Medulla oblongata (tissue), 1 donor: ENCODE measurements around the gene CCPG1.

Experiments
- DNase-seq: peaks from one replicate; pipeline ENCODE4 v3.0.0-alpha.2; 2015; ENCODE audit errors: extremely low spot score

Gene CCPG1

GRCh38 chr15:55381595-55381994, 26.6 kb downstream of the CCPG1 start:
- no peak for DNase-seq

- DNase-seq: no peak
Measured at GRCh38 chr15:55379095-55379494, 29.1 kb downstream of the CCPG1 start.

GRCh38 chr15:55372701-55373440, 35.3 kb downstream of the CCPG1 start:
- no peak for DNase-seq

GRCh38 chr15:55366981-55367380, 41.2 kb downstream of the CCPG1 start:
- DNase-seq: no peak

- no peak for DNase-seq
Measured at GRCh38 chr15:55362641-55363040, 45.5 kb downstream of the CCPG1 start.

- DNase-seq: no peak
Measured at GRCh38 chr15:55361048-55361447, 47.1 kb downstream of the CCPG1 start.

- DNase-seq: no peak
Measured at GRCh38 chr15:55360256-55360655, 47.9 kb downstream of the CCPG1 start.

- DNase-seq: no peak
Measured at GRCh38 chr15:55358471-55358870, 49.7 kb downstream of the CCPG1 start.

- no peak for DNase-seq
Measured at GRCh38 chr15:55357774-55358173, 50.4 kb downstream of the CCPG1 start.

GRCh38 chr15:55356985-55357585, 51.1 kb downstream of the CCPG1 start:
- DNase-seq: no peak

- no peak for DNase-seq
Measured at GRCh38 chr15:55353025-55353424, 55.1 kb downstream of the CCPG1 start.

GRCh38 chr15:55349282-55349681, 58.9 kb downstream of the CCPG1 start:
- DNase-seq: no peak

- DNase-seq: no peak
Measured at GRCh38 chr15:55348281-55348778, 59.8 kb downstream of the CCPG1 start.

GRCh38 chr15:55344206-55344605, 64.0 kb downstream of the CCPG1 start:
- no peak for DNase-seq

GRCh38 chr15:55343168-55343567, 65.0 kb downstream of the CCPG1 start:
- DNase-seq: no peak

GRCh38 chr15:55337160-55337559, 71.0 kb downstream of the CCPG1 start:
- DNase-seq: no peak

GRCh38 chr15:55334997-55335396, 73.2 kb downstream of the CCPG1 start:
- DNase-seq: no peak

- DNase-seq: no peak
Measured at GRCh38 chr15:55334371-55334770, 73.8 kb downstream of the CCPG1 start.

GRCh38 chr15:55327387-55327786, 80.8 kb downstream of the CCPG1 start:
- DNase-seq: no peak

- DNase-seq: no peak
Measured at GRCh38 chr15:55322467-55322866, 85.7 kb downstream of the CCPG1 start.

- DNase-seq: no peak
Measured at GRCh38 chr15:55320963-55321362, 87.2 kb downstream of the CCPG1 start.

- no peak for DNase-seq
Measured at GRCh38 chr15:55320238-55320550, 88.0 kb downstream of the CCPG1 start.

GRCh38 chr15:55319537-55320237, 88.5 kb downstream of the CCPG1 start:
- DNase-seq: peak; percentile 46
